NCI-H128 (cell line): ENCODE results near the gene PRMT7.

Experiments
- DNase-seq: peaks from one replicate; lab custom pipeline; 2025; ENCODE audit not compliant: unreplicated experiment; lab: John Stamatoyannopoulos, UW

Gene PRMT7

DNA sequence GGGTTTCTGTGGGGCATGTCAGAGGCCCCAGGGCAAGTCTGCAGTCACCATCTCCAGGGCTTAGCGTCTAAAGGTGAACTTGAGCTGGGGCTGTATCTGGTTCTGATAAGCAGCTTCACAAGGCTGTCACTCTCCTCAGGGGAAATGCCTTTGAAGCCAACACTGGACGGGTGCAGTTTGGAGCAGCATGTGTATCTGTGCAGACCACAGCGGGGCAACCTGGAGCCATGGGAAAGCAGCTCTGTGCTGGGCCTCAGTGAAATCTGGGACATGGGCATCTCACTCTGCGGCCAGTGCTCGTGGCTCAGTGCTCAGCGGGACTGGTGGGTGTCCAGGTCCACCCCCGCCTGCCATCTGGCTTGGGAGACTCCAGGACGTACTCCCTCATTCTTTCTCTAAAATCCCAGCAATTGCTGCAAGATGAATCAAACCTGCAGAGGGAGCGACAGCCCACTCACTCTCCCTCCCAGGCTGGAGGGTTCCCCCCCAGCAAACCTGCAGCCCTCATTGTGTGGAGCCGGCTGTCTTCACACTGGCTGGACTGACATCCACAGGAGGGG is 63.5 kb downstream of the PRMT7 start:
- DNase-seq = no peak

- DNase-seq = no peak
Measured at GRCh38 chr16:68374961-68375660, 64.3 kb downstream of the PRMT7 start.

- no peak for DNase-seq
Measured at GRCh38 chr16:68375801-68376536, 65.2 kb downstream of the PRMT7 start.

GRCh38 chr16:68376590-68376989 is 65.8 kb downstream of the PRMT7 start:
- no peak for DNase-seq

GRCh38 chr16:68377221-68377620 is 66.4 kb downstream of the PRMT7 start:
- no peak for DNase-seq

GRCh38 chr16:68377667-68378393 is 67.0 kb downstream of the PRMT7 start:
- no peak for DNase-seq

DNA sequence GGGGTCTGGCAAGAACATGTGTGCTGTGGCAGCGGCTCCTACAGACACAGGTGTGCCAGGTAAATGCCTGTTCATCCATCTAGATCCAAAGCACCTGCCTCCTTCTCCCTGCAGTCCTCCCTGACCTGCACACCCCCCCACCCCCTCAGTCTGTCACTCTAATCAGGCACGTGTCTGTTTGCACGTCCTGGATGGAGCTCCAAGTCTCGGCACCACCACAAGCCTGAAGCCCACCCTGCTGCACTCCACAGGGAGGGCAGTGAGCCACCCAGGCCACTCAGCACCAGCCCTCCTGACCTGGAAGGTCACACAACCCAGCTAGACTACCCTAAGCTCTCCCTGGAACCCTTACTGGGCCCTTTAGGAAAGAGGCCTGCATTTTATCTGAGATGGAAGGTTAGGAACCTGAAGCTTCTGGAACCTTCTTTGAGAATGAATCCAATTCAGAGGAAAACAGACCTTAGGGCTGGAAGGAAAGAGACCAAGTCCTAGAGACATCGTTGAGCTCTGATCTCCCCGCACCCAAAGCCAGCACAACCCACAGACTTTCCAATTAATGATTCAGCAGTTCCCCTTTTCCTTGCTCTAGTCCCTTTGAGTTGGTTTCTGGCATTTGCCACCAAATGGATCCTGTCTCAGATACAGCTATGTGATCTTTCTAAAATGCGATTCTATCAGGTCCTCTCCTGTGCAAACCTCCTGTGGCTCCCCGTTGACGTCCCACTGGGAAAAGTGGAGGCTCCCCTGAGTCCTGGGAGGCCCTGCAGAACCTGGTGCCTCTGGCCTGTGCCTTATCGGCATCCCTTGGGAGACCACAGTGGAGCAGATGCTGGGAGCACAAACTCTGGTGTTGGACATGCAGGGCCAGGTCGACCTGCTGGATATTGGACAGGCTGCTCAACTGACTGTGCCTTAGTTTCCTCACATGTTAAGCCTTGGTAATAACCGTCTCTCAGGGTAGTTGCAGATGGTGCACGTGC is 67.9 kb downstream of the PRMT7 start:
- DNase-seq = no peak

DNA sequence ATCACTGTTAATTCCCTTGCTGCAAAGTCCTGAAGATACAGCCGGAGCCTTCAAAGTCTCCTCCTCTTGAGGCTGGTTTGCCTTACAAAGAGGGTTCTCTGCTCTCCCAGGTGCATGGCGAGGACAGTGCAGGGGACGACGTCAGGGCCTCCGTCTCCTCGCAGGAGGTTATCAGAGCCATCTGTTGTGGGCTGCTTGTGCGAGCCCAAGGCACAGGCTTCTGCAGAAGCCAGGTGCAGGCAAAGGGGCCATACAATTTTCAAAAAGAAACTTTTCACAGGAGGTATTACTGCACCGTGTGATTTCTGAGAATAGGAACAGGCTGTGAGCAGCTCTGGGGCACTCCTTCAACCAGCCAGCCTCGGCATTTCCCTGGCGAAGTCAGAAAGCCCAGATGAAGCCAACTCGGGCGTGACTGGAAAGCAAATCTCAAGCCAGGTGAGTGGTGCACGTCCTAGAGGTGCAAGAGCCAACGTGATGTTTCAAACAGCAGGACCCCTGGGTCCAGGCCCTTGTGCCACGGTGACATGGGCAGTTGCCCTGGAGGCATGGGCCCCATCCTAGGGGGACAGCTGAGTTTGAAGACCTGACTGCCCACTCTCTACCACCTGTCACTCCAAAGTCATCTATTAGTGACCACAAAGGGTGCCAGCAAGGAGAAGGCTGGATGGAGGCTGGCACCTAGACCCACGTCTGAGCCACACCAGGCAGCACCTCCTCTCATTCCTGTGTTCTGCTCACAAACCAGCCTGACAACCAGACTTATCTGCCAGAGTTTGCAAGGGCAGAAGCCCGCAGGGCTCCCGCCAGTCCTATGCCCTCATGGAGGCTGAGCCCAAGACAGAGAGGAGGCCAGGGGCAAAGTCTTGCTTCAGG is 68.9 kb downstream of the PRMT7 start:
- DNase-seq = no peak

- DNase-seq = no peak
Measured at GRCh38 chr16:68380348-68380670, 69.5 kb downstream of the PRMT7 start.

DNA sequence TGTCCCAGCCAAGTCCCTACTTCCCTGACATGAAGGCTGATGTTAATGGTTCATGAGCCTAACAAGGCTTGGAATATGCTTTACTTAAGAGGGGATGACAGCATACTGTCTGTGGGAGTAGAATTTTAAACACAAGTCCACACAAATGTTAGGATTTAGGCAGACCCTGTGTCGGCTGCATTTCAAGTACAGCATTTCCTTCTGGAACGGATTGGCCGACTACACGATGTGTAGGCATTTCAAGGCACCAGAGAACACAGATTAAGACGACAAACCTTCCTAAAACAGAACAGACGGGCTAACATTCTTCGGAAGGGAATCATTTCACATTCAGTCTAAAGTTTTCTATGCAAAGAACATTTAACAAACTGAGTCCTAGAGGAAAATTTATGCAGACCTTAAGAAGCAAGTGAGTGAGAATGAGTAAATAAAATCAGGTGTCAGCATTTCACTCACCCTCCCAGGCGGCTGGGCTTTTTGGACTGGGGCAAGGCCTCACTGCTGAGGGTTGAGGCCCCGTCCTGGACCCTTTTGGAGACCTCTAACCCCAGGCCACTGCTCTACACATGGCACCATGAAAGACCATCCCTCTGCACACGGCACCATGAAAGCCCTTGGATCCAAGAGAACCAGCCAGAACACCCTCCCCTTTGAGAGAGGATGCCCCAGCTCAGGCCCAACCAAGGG is 70.0 kb downstream of the PRMT7 start:
- DNase-seq = no peak

GRCh38 chr16:68381363-68381724 is 70.5 kb downstream of the PRMT7 start:
- DNase-seq = no peak

- no peak for DNase-seq
Measured at GRCh38 chr16:68382296-68382718, 71.5 kb downstream of the PRMT7 start.

DNA sequence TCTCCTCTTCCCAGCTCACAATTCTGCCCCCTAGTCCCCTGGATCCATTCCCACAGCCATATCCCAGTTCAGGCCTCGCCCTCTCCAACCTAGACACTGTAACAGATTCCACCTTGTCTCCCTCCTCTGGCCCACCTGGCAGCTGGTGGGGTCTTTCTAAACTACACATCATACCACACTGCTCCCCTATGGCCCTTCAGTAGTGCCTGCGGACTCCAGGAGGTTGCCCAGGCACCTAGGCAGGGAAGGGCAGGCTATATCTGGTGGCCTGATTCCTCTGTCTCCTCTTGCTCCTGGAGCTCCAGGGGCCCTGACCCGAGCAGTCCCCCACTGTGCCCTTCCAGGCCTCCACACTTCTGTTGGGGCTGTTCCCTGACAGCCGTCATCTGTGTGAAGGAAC is 73.0 kb downstream of the PRMT7 start:
- no peak for DNase-seq

DNA sequence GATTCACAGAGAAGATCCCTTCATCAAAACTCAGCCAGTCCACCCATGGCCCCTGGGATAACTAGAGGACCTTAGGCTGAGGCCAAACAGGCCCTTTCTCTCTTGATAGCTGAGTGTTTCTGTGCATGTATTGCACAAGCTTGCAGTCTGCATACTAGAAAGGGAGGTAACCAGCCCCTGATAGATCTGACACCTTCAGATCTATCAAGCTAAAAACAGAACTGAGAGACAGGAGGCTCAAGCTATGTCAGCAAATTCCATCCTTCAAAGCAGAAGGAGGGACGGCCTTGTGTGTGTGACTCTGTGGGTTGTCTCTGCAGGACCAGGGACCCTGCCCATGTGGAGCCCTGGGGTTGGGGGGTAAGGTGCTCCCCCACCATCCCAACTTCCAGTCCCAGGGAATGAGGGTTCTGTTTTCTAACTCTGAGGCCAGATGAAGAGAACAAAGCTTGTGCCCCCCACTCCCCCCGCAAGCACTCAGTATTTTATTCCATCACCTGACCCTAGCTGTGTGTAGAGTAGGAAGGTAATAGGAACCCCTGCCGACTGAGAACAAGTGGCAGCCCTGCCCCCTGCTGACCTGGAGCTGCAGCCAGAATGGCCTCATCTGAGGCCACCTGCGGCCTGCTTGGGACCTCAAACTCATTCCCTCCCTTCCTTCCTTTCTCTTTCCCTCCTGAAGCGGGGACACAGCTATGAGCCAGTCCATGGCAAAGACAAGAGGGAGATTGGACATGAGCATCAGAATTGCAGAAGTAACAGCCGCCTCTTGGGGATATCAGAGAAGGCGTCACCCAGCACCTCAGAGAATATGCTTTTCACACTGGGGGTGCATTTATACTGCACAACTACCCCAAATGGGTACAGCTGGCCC is 73.7 kb downstream of the PRMT7 start:
- DNase-seq = no peak

GRCh38 chr16:68385371-68385770 is 74.6 kb downstream of the PRMT7 start:
- DNase-seq = no peak

- no peak for DNase-seq
Measured at GRCh38 chr16:68386628-68387027, 75.8 kb downstream of the PRMT7 start.

DNA sequence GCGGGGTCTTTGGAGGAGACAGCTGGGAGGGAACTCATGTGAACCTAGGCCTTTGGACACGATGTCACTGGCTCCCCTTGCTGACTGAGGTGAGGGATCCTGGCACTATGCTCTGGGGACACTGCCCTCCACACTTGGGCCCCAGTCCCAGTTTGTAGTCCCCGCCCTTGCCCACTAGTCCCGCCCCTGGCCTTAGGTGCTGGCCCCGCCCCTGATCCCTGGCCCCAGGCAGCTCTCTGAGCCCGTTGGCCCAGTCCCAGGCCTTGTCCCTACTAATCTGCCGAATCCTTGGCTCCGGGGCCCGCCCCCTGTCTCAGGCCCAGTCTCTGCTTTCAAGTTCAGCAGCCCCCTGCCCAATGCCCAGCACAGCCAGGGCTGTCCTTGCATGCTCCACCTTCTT is 76.5 kb downstream of the PRMT7 start:
- DNase-seq = no peak

- DNase-seq = no peak
Measured at GRCh38 chr16:68388124-68388523, 77.3 kb downstream of the PRMT7 start.
